NCI-H2227 (cell line): ENCODE data around the gene MEF2D.
A peak's percentile ranks its signal among the peaks of the same experiment; 100 is the strongest.

ENCODE experiments used
- DNase-seq: peaks from one replicate; lab custom pipeline; 2025; ENCODE audit not compliant: unreplicated experiment; lab: John Stamatoyannopoulos, UW

The MEF2D gene

GRCh38 chr1:156448134-156448967 lies 52.2 kb downstream of the MEF2D start:
- no peak for DNase-seq

GRCh38 chr1:156445789-156446263 lies 54.7 kb downstream of the MEF2D start:
- DNase-seq = peak; percentile 93

- peak; percentile 60 for DNase-seq
These were observed 56.1 kb downstream of the MEF2D start for GRCh38 chr1:156444407-156445001.

GRCh38 chr1:156443286-156443685 lies 57.3 kb downstream of the MEF2D start:
- no peak for DNase-seq

- no peak for DNase-seq
These were observed 59.7 kb downstream of the MEF2D start for GRCh38 chr1:156440654-156441437.

- DNase-seq = no peak
These were observed 60.8 kb downstream of the MEF2D start for GRCh38 chr1:156439777-156440183.

GRCh38 chr1:156439036-156439776 lies 61.4 kb downstream of the MEF2D start:
- no peak for DNase-seq

GRCh38 chr1:156438278-156438987 lies 62.1 kb downstream of the MEF2D start:
- DNase-seq = no peak

GRCh38 chr1:156437037-156437867 lies 63.3 kb downstream of the MEF2D start:
- DNase-seq = no peak

- DNase-seq = peak; percentile 53
These were observed 64.2 kb downstream of the MEF2D start for GRCh38 chr1:156436141-156437036.

- no peak for DNase-seq
These were observed 64.9 kb downstream of the MEF2D start for GRCh38 chr1:156435545-156436140.

- no peak for DNase-seq
These were observed 65.5 kb downstream of the MEF2D start for GRCh38 chr1:156434989-156435544.

GRCh38 chr1:156433602-156434001 lies 67.0 kb downstream of the MEF2D start:
- DNase-seq = no peak

GRCh38 chr1:156433032-156433431 lies 67.5 kb downstream of the MEF2D start:
- DNase-seq = no peak

- no peak for DNase-seq
These were observed 67.9 kb downstream of the MEF2D start for GRCh38 chr1:156432669-156433018.

GRCh38 chr1:156431769-156432668 lies 68.6 kb downstream of the MEF2D start:
- DNase-seq = peak; percentile 53

- DNase-seq = no peak
These were observed 69.2 kb downstream of the MEF2D start for GRCh38 chr1:156431366-156431765.
